A549 (cell line): ENCODE data around the gene MBLAC1. TPM values are rescaled to one million over a fixed set of nuclear protein-coding genes. Genes with fewer than 3 reads are reported as not detected.

Experiments used
- ATAC-seq, 2 experiments: fragments of 200-7000 bp in 1 of 2; fragments of >200 bp in 1 of 2; cut with Nextera tagmentation in 1 of 2; cut with Tn5 transposase in 1 of 2; 3 replicates each; pipeline versions ENCODE4 v1.8.0 to v1.9.1; 2018 to 2020; ENCODE audit warnings: mild to moderate bottlenecking in 1 of 2, moderate library complexity in 1 of 2
- CTCF ChIA-PET: fragments of 300-600 bp; sonication (Branson Sonifier 250); formaldehyde crosslinking; extraction: SDS; loops from one replicate; lab custom pipeline; 2021; ENCODE audit warnings: antibody characterized with exemption, inconsistent platforms; lab: Yijun Ruan, JAX
- POLR2A ChIA-PET: fragments of 350-600 bp; formaldehyde crosslinking; extraction: SDS; loops from one replicate; lab custom pipeline; 2021; ENCODE audit warnings: antibody characterized with exemption, inconsistent platforms; lab: Yijun Ruan, JAX
- DNase-seq, 2 experiments: peaks; one replicate each; pipeline versions ENCODE4 v3.0.0 to v3.0.0-alpha.2; 2011 to 2016; ENCODE audit warnings: low read depth in 1 of 2, low spot score in 1 of 2
- FAIRE-seq: peaks from 2 replicates; lab custom pipeline; 2011; peaks lifted over from hg19 to GRCh38; lab: Jason Lieb, UNC
- H3K27ac ChIP-seq, 2 experiments: fragments of >200 bp; sonication (Bioruptor Twin); formaldehyde crosslinking; 3 replicates each; pipeline ENCODE4 v1.5.1; 2016 to 2017
- H3K4me1 ChIP-seq: fragments of >200 bp; sonication (Bioruptor Twin); formaldehyde crosslinking; 3 replicates; pipeline ENCODE4 v1.6.1; 2016
- H3K4me2 ChIP-seq: fragments of >200 bp; sonication (Bioruptor Twin); formaldehyde crosslinking; 3 replicates; pipeline ENCODE4 v1.6.1; 2016
- H3K4me3 ChIP-seq: fragments of >200 bp; sonication (Bioruptor Twin); formaldehyde crosslinking; 3 replicates; pipeline ENCODE4 v1.5.1; 2016
- H3K9me3 ChIP-seq: fragments of >200 bp; sonication (Bioruptor Twin); formaldehyde crosslinking; 3 replicates; pipeline ENCODE4 v1.6.1; 2016
- CBX2 ChIP-seq: fragments of 200-600 bp; sonication (generic); IDR thresholded peaks from 2 replicates; pipeline ENCODE4 v1.6.1; 2016; ENCODE audit warnings: low read depth, mild to moderate bottlenecking, borderline replicate concordance
- CHD2 ChIP-seq: fragments of 150-350 bp; IDR thresholded peaks from 2 replicates; pipeline ENCODE4 v1.6.1; 2014; ENCODE audit warnings: low read length; ENCODE audit not compliant: partially characterized antibody
- CHD4 ChIP-seq: fragments of 200-600 bp; sonication (generic); IDR thresholded peaks from 2 replicates; pipeline ENCODE4 v1.6.1; 2016; ENCODE audit warnings: antibody characterized with exemption, mild to moderate bottlenecking, borderline replicate concordance
- EP300 ChIP-seq, 2 experiments: fragments of >200 bp; sonication (Bioruptor Twin); formaldehyde crosslinking; IDR thresholded peaks; 2 replicates in 1 of 2; 3 replicates in 1 of 2; pipeline ENCODE4 v1.6.1; 2016 to 2017
- ESRRA ChIP-seq: fragments of 150-350 bp; IDR thresholded peaks from 2 replicates; pipeline ENCODE4 v1.6.1; 2014; ENCODE audit warnings: mild to moderate bottlenecking, low read length, borderline replicate concordance
- FOXS1 ChIP-seq: fragments of 250-450 bp; sonication (Bioruptor Pico); IDR thresholded peaks from 2 replicates; pipeline ENCODE4 v1.5.0; 2020; ENCODE audit warnings: mild to moderate bottlenecking, moderate library complexity
- GATA3 ChIP-seq: IDR thresholded peaks from 2 replicates; pipeline ENCODE4 v1.6.1; 2012; ENCODE audit warnings: borderline replicate concordance
- HDAC2 ChIP-seq: fragments of 200-600 bp; sonication (generic); IDR thresholded peaks from 2 replicates; pipeline ENCODE4 v1.6.1; 2016
- HEYL ChIP-seq: fragments of 250-450 bp; sonication (Bioruptor Pico); IDR thresholded peaks from 2 replicates; pipeline ENCODE4 v1.8.0; 2021; ENCODE audit warnings: mild to moderate bottlenecking, moderate library complexity
- HOXA7 ChIP-seq: fragments of 250-450 bp; sonication (Bioruptor Pico); IDR thresholded peaks from 2 replicates; pipeline ENCODE4 v1.5.0; 2020; ENCODE audit warnings: mild to moderate bottlenecking, moderate library complexity
- JUN ChIP-seq, 2 experiments: fragments of >200 bp; sonication (Bioruptor Twin); formaldehyde crosslinking; IDR thresholded peaks; 2 replicates in 1 of 2; 3 replicates in 1 of 2; pipeline ENCODE4 v1.6.1; 2016 to 2017
- KDM1A ChIP-seq: fragments of 200-600 bp; sonication (generic); IDR thresholded peaks from 2 replicates; pipeline ENCODE4 v1.6.1; 2016; ENCODE audit warnings: low read depth, mild to moderate bottlenecking
- MAFK ChIP-seq: fragments of 450-650 bp; IDR thresholded peaks from 2 replicates; pipeline ENCODE4 v1.6.1; 2014; ENCODE audit not compliant: partially characterized antibody
- MAZ ChIP-seq: fragments of 150-350 bp; IDR thresholded peaks from 2 replicates; pipeline ENCODE4 v1.6.1; 2014; ENCODE audit warnings: antibody characterized with exemption, low read depth, low read length, borderline replicate concordance
- MYC ChIP-seq: IDR thresholded peaks from 2 replicates; pipeline ENCODE4 v1.6.1; 2012; ENCODE audit warnings: mild to moderate bottlenecking, inconsistent platforms, low read length, improper control_type of control experiment, borderline replicate concordance
- NR3C1 ChIP-seq: fragments of >200 bp; sonication (Bioruptor Twin); formaldehyde crosslinking; IDR thresholded peaks from 3 replicates; pipeline ENCODE4 v1.6.1; 2017
- PHF8 ChIP-seq: fragments of 200-600 bp; sonication (generic); IDR thresholded peaks from 2 replicates; pipeline ENCODE4 v1.6.1; 2016; ENCODE audit warnings: low read depth, mild to moderate bottlenecking, antibody characterized with exemption, moderate library complexity, borderline replicate concordance
- POLR2A ChIP-seq: IDR thresholded peaks from 2 replicates; pipeline ENCODE4 v1.6.1; 2012; ENCODE audit warnings: mild to moderate bottlenecking, low read length
- RAD21 ChIP-seq, 2 experiments: fragments of >200 bp in 1 of 2; sonication (Bioruptor Twin) in 1 of 2; formaldehyde crosslinking in 1 of 2; IDR thresholded peaks in 1 of 2; conservative IDR thresholded peaks in 1 of 2; 2 replicates in 1 of 2; 3 replicates in 1 of 2; pipeline ENCODE4 v1.6.1; 2012 to 2018; ENCODE audit warnings: inconsistent platforms in 1 of 2
- RARB ChIP-seq: fragments of 250-450 bp; sonication (Bioruptor Pico); IDR thresholded peaks from 2 replicates; pipeline ENCODE4 v1.8.0; 2021; ENCODE audit warnings: mild to moderate bottlenecking, moderate library complexity
- SREBF2 ChIP-seq: fragments of 450-650 bp; IDR thresholded peaks from 2 replicates; pipeline ENCODE4 v1.6.1; 2014; ENCODE audit warnings: mild to moderate bottlenecking, moderate library complexity
- ZC3H11A ChIP-seq: fragments of 450-650 bp; IDR thresholded peaks from 2 replicates; pipeline ENCODE4 v1.6.1; 2014; ENCODE audit warnings: antibody characterized with exemption, mild to moderate bottlenecking
- ZFP36 ChIP-seq: fragments of 450-650 bp; IDR thresholded peaks from 2 replicates; pipeline ENCODE4 v1.6.1; 2014; ENCODE audit warnings: borderline replicate concordance; ENCODE audit not compliant: partially characterized antibody
- ZNF302 ChIP-seq: fragments of 250-450 bp; sonication (Bioruptor Pico); IDR thresholded peaks from 2 replicates; pipeline ENCODE4 v1.9.0; 2021; ENCODE audit warnings: inconsistent platforms, mild to moderate bottlenecking, moderate library complexity
- ZSCAN20 ChIP-seq: fragments of 250-450 bp; sonication (Bioruptor Pico); IDR thresholded peaks from 2 replicates; pipeline ENCODE4 v1.8.0; 2022; ENCODE audit warnings: mild to moderate bottlenecking, moderate library complexity
- WGBS: methylation state at CpG from one replicate; pipeline ENCODE4 v1.1.6; 2017; ENCODE audit errors: missing lambda C conversion rate; 5-methylcytosine and 5-hydroxymethylcytosine counted together
- polyA plus RNA-seq, 4 experiments: library from polyadenylated mRNA; depleted of rRNA in 3 of 4; stranded (reverse); fragments of >200 nt; fragmentation: RNase III in 1 of 4; extraction: RNeasy Plus Mini Kit Qiagen cat#74134 plus additional on column Dnase treatment in 1 of 4; gene quantifications; 2 replicates in 3 of 4; 3 replicates in 1 of 4; pipeline ENCODE4 v1.2.3, GENCODE V29; 2011 to 2017
- TF ChIP-seq, protein P1 (sequence below): IDR thresholded peaks from 2 replicates; pipeline ENCODE4 v1.6.1; 2012
- TF ChIP-seq, protein P2 (sequence below): fragments of 150-350 bp; IDR thresholded peaks from 2 replicates; pipeline ENCODE4 v1.6.1; 2014; ENCODE audit warnings: low read depth, mild to moderate bottlenecking, low read length

MBLAC1 gene
- polyA plus RNA-seq, 2 of the 4 experiments (the other 2 are of a cell fraction): 0.63 to 2.6 TPM

DNA sequence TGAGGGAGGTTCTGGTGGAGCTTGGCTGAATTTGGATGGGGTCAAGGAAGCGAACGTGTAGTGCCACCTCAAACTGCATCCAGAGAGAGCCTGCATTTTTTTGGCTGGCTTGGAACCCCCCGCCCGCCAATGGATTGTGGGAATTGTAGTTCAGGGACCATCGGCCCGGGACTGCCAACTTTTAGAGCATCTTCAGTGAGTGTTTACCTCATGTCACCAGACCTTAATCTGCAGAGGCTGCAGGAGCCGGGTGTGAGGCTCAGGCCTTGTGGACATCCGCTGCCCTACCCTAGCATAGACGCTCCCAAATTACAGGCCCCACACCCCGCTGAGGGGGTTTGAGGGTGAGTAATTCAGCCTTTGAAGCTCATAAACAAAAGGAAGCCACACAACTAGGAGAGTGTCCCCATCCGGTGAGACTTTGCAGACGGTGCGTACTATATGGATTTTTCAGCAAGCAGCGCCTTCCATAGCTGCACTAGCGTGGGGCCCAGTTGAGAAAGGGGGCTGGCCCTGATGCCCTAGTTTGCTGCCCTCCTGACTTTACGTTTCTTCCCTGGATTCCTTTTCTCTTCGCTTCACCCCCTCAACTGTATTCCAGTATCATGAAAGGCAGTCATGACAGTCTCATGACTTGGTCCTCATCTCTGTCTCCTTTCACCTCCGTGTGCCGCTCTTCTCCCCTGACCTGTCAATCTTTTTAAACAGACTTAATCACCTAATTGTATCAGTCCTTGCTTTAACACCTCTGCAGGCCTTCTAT lies 6.6 kb upstream of the MBLAC1 start (continued):
- TF ChIP-seq ZNF302 (CRISPR knock-in tag) (no peak), HOXA7 (CRISPR knock-in tag) (no peak), ZC3H11A (no peak)

DNA sequence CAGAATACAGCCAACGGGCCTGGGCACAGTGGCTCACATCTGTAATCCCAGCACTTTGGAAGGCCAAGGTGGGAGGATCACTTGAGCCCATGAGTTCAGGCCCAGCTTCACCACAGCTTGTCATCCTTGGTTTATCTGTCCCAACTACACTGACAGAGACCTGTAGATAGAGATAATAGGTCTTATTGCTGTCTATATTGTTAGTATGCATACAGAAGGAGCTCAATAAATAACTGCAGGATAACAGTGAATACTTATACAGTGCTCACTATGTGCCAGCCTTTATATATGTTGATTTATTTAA lies 6.1 kb upstream of the MBLAC1 start:
- Histone ChIP-seq H3K4me1 (peaks cover 27% of the 10 kb centered on the region), H3K4me3 (no peak overlapping the region; the same call in 2 of the 3 replicates), H3K27ac (peak overlapping the region; percentile 86 to 90; a peak in 3 of 6 replicates), H3K9me3 (no peaks in the 10 kb centered on the region), H3K4me2 (peak overlapping the region; percentile 92)
- FAIRE-seq: no peak
- ChIA-PET CTCF (interaction anchor here (5.6 kb wide), 1 partner anchor 11 kb away, joined by 46 read pairs; no protein-coding TSS in a partner anchor), POLR2A (interaction anchor here (1.2 to 1.8 kb wide), 2 partner anchors 19 to 309 kb away, joined by 4 to 10 read pairs; partner anchors contain the start of genes AP4M1, MCM7 and MEPCE)
- ATAC-seq: 0 out of 6 replicates have a peak, but pooled peaks of 1 of the 2 experiments have one; percentile 1
- DNase-seq: no peak
- WGBS: 32% methylated on average over 1 of the region's 1 CpG
- no peak for TF ChIP-seq MAFK
- TF ChIP-seq HEYL (CRISPR knock-in tag): no peak
- TF ChIP-seq FOXS1 (CRISPR knock-in tag): no peak
- TF ChIP-seq, protein P1, sequence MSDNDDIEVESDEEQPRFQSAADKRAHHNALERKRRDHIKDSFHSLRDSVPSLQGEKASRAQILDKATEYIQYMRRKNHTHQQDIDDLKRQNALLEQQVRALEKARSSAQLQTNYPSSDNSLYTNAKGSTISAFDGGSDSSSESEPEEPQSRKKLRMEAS: no peak
- no peak for TF ChIP-seq JUN (IDR thresholded peaks at IDR 0.05)
- TF ChIP-seq HOXA7 (CRISPR knock-in tag): no peak
- TF ChIP-seq, protein P2, sequence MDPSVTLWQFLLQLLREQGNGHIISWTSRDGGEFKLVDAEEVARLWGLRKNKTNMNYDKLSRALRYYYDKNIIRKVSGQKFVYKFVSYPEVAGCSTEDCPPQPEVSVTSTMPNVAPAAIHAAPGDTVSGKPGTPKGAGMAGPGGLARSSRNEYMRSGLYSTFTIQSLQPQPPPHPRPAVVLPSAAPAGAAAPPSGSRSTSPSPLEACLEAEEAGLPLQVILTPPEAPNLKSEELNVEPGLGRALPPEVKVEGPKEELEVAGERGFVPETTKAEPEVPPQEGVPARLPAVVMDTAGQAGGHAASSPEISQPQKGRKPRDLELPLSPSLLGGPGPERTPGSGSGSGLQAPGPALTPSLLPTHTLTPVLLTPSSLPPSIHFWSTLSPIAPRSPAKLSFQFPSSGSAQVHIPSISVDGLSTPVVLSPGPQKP: no peak
- no peak for TF ChIP-seq CHD2
- no peak for TF ChIP-seq KDM1A
- no peak for TF ChIP-seq ESRRA
- TF ChIP-seq HDAC2: no peak
- no peak for TF ChIP-seq ZC3H11A
- TF ChIP-seq MAZ: no peak
- TF ChIP-seq NR3C1: no peak
- no peak for TF ChIP-seq RARB
- TF ChIP-seq GATA3: no peak
- TF ChIP-seq SREBF2: no peak
- TF ChIP-seq EP300 (IDR thresholded peaks at IDR 0.05): no peak
- TF ChIP-seq ZFP36: no peak

DNA sequence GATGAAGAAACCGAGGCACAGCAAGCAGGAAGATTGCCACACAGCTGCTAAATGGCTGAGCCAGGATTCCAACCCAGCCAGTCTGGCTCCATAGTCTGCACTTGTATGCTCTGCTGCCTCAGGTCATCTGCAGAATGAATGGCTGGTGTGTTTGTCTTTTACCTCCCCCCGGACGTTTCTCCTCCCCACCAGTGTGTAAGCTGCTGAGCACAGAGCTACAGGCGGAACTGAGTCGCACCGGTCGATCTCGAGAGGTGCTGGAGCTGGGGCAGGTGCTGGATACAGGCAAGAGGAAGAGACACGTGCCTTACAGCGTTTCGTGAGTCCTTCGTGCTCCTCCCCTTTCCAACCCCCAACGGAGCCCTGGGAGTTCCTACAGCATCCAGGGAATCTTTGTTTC lies 4.7 kb upstream of the MBLAC1 start:
- Histone ChIP-seq H3K27ac (no peak overlapping the region), H3K4me3 (no peak overlapping the region), H3K4me1 (peaks cover 29% of the 10 kb centered on the region), H3K9me3 (no peaks in the 10 kb centered on the region), H3K4me2 (no peak overlapping the region)
- FAIRE-seq (no peak), ATAC-seq (no peak), DNase-seq (no peak)
- ChIA-PET CTCF (interaction anchor here (1.5 to 5.6 kb wide), 2 partner anchors 8 to 9 kb away, joined by 4 to 46 read pairs; no protein-coding TSS in a partner anchor), POLR2A (interaction anchor here (1.4 to 1.8 kb wide), 2 partner anchors 21 to 307 kb away, joined by 4 to 6 read pairs; partner anchors contain the start of genes AP4M1, MCM7 and MEPCE)
- TF ChIP-seq POLR2A (no peak), RAD21 (conservative IDR thresholded peaks at IDR 0.05 in 1 of 2, IDR thresholded peaks at IDR 0.05 in 1 of 2) (no peak), PHF8 (no peak), CBX2 (no peak), ZSCAN20 (no peak), JUN (IDR thresholded peaks at IDR 0.05) (no peak), NR3C1 (no peak), CHD4 (no peak), ZC3H11A (no peak), MYC (no peak)
- WGBS: 85% methylated on average over 13 of the region's 13 CpGs
